K562 (cell line): Measurements from ENCODE around the gene TIGD7. TPM values are rescaled to one million over a fixed set of nuclear protein-coding genes. Genes with fewer than 3 reads are reported as not detected.

Source experiments
- BCOR ChIP-seq: fragments of 450-650 bp; IDR thresholded peaks from 2 replicates; pipeline ENCODE4 v1.6.1; 2016
- CBFA2T2 ChIP-seq: fragments of 450-650 bp; conservative IDR thresholded peaks from 2 replicates; pipeline ENCODE4 v1.6.1; 2017; ENCODE audit warnings: mild to moderate bottlenecking
- CHD2 ChIP-seq: IDR thresholded peaks from 2 replicates; pipeline ENCODE4 v1.6.1; 2011; ENCODE audit warnings: low read depth, low read length
- FOXP4 ChIP-seq: sonication (generic); formaldehyde crosslinking; IDR thresholded peaks from 2 replicates; pipeline ENCODE4 v1.8.0; 2022; ENCODE audit warnings: mild to moderate bottlenecking, missing genetic modification reagents, borderline replicate concordance
- ILK ChIP-seq: fragments of 450-650 bp; IDR thresholded peaks from 2 replicates; pipeline ENCODE4 v1.6.1; 2016; ENCODE audit warnings: missing genetic modification characterization, low read depth, mild to moderate bottlenecking, missing compliant biosample characterization, moderate library complexity, borderline replicate concordance
- KLF13 ChIP-seq: fragments of 450-650 bp; IDR thresholded peaks from 2 replicates; pipeline ENCODE4 v1.6.1; 2016; ENCODE audit warnings: missing genetic modification characterization, low read depth, mild to moderate bottlenecking, missing compliant biosample characterization, moderate library complexity, borderline replicate concordance
- MYBL2 ChIP-seq, 2 experiments: fragments of 450-650 bp in 1 of 2; sonication (generic) in 1 of 2; formaldehyde crosslinking in 1 of 2; IDR thresholded peaks; 2 replicates each; pipeline versions ENCODE4 v1.6.1 to v1.8.1; 2017 to 2022; ENCODE audit warnings: borderline replicate concordance in 1 of 2, inconsistent platforms in 1 of 2, low read depth in 1 of 2, mild to moderate bottlenecking in 1 of 2, missing genetic modification reagents in 1 of 2, moderate library complexity in 1 of 2
- NBN ChIP-seq: fragments of 450-650 bp; IDR thresholded peaks from 2 replicates; pipeline ENCODE4 v1.6.1; 2016; ENCODE audit warnings: low read depth, mild to moderate bottlenecking
- NCOA2 ChIP-seq, 2 experiments: fragments of 450-650 bp; IDR thresholded peaks; 2 replicates each; pipeline ENCODE4 v1.6.1; 2018; ENCODE audit warnings: mild to moderate bottlenecking in 2 of 2, moderate library complexity in 1 of 2; ENCODE audit not compliant: partially characterized antibody in 2 of 2
- NFIC ChIP-seq: fragments of 450-650 bp; IDR thresholded peaks from 2 replicates; pipeline ENCODE4 v1.6.1; 2017; ENCODE audit warnings: mild to moderate bottlenecking, inconsistent platforms
- NR3C1 ChIP-seq: sonication (generic); formaldehyde crosslinking; IDR thresholded peaks from 2 replicates; pipeline ENCODE4 v1.8.1; 2022; ENCODE audit warnings: missing genetic modification reagents
- PHF8 ChIP-seq: fragments of 200-600 bp; sonication (generic); IDR thresholded peaks from 2 replicates; pipeline ENCODE4 v1.6.1; 2012; ENCODE audit warnings: mixed run types, mild to moderate bottlenecking, inconsistent platforms, low read length, moderate library complexity, borderline replicate concordance
- SMAD4 ChIP-seq: fragments of 250-450 bp; sonication (Bioruptor Pico); conservative IDR thresholded peaks from 2 replicates; pipeline ENCODE4 v1.8.0; 2021; ENCODE audit warnings: inconsistent platforms, mild to moderate bottlenecking, moderate library complexity
- USF1 ChIP-seq: sonication (generic); formaldehyde crosslinking; IDR thresholded peaks from 2 replicates; pipeline ENCODE4 v1.9.0; 2022; ENCODE audit warnings: mild to moderate bottlenecking, missing genetic modification reagents
- USF2 ChIP-seq: sonication (generic); formaldehyde crosslinking; IDR thresholded peaks from 2 replicates; pipeline ENCODE4 v1.5.0; 2020; ENCODE audit warnings: missing genetic modification reagents
- XRCC5 ChIP-seq: fragments of 200-400 bp; formaldehyde crosslinking; IDR thresholded peaks from 2 replicates; pipeline ENCODE4 v1.6.1; 2017; ENCODE audit warnings: low read depth, mild to moderate bottlenecking, low read length
- ZBTB26 ChIP-seq: fragments of 450-650 bp; formaldehyde crosslinking; IDR thresholded peaks from 2 replicates; pipeline ENCODE4 v1.4.0; 2022; ENCODE audit warnings: missing genetic modification characterization
- ZNF12 ChIP-seq: sonication (generic); formaldehyde crosslinking; IDR thresholded peaks from 2 replicates; pipeline ENCODE4 v1.4.0; 2020; ENCODE audit warnings: mild to moderate bottlenecking, missing genetic modification reagents
- ZNF143 ChIP-seq: sonication (generic); formaldehyde crosslinking; IDR thresholded peaks from 2 replicates; pipeline ENCODE4 v1.9.0; 2022; ENCODE audit warnings: mild to moderate bottlenecking, missing genetic modification reagents
- ZNF217 ChIP-seq: sonication (generic); formaldehyde crosslinking; IDR thresholded peaks from 2 replicates; pipeline ENCODE4 v1.8.0; 2022; ENCODE audit warnings: mild to moderate bottlenecking, missing genetic modification reagents
- polyA plus RNA-seq, 8 experiments: library from polyadenylated mRNA; depleted of rRNA in 4 of 8; stranded (reverse) in 5 of 8; unstranded in 3 of 8; fragments of >200 nt; fragmentation: Nextera tagmentation in 2 of 8; fragmentation: Illumina TruSeq in 1 of 8; extraction: Ambion mirVana in 2 of 8; extraction: Trizol in 1 of 8; gene quantifications; 2 replicates each; pipeline versions ENCODE4 v1.2.1 to v1.2.3, GENCODE V29; 2011 to 2014; ENCODE audit warnings: inconsistent platforms in 1 of 8, missing spikeins in 1 of 8
- total RNA-seq, 7 experiments: library from RNA; depleted of rRNA in 6 of 7; stranded (reverse); fragments of >200 nt in 6 of 7; fragmentation: Illumina TruSeq in 2 of 7; extraction: Trizol in 2 of 7; gene quantifications; 2 replicates each; pipeline versions ENCODE4 v1.2.1 to v1.2.3, GENCODE V29; 2011 to 2021; ENCODE audit warnings: low replicate concordance in 1 of 7

TIGD7 gene
- total and polyA plus RNA-seq, 9 of the 15 experiments (the other 6 are each of a cell fraction or from before 2014, with no cell fraction given): 0.84 to 10.7 (median 6.7) TPM

- TF ChIP-seq USF1 (CRISPR knock-in tag) (peak; percentile 29; the same call in 1 of the 2 replicates), PHF8 (peak; percentile 99), ZNF217 (CRISPR knock-in tag) (no peak), FOXP4 (peak; percentile 66; the same call in 1 of the 2 replicates), NBN (0 out of 2 replicates have a peak, but pooled peaks have one; percentile 38), ZNF12 (peak; percentile 76; the same call in 1 of the 2 replicates), ILK (tag) (no peak), KLF13 (no peak), CBFA2T2 (no peak), MYBL2 (IDR thresholded peaks at IDR 0.05; ENCODE audit: low read depth) (no peak), MYBL2 (CRISPR knock-in tag; IDR thresholded peaks at IDR 0.05; ENCODE audit: borderline replicate concordance) (0 out of 2 replicates have a peak, but pooled peaks have one; percentile 39), XRCC5 (no peak), USF2 (CRISPR knock-in tag) (0 out of 2 replicates have a peak, but pooled peaks have one; percentile 27), ZNF143 (CRISPR knock-in tag) (peak; percentile 41; the same call in 1 of the 2 replicates), NFIC (peak; percentile 34; the same call in 1 of the 2 replicates), CHD2 (peak; percentile 16; the same call in 1 of the 2 replicates), NCOA2 (IDR thresholded peaks at IDR 0.05; ENCODE audit: partially characterized antibody in 2 of 2) (no peak), BCOR (peak; percentile 26; the same call in 1 of the 2 replicates), NR3C1 (CRISPR knock-in tag) (peak; percentile 80), SMAD4 (CRISPR knock-in tag) (peak; percentile 69), ZBTB26 (CRISPR knock-in tag) (no peak)
Observed at GRCh38 chr16:3305109-3306068, at the start of gene TIGD7, which contains the start of gene ZNF75A (continued).
